OCI-LY1 (cell line): ENCODE measurements around the gene ZNF618.

ENCODE experiments used
- EZH2 ChIP-seq: fragments of 200-600 bp; sonication (generic), shearing (Covaris generic); IDR thresholded peaks from 2 replicates; pipeline ENCODE4 v1.8.0; 2017; ENCODE audit warnings: borderline replicate concordance, mixed run types, mild to moderate bottlenecking, antibody characterized with exemption, low read length, moderate library complexity, mixed read lengths
- TF ChIP-seq, protein P1 (sequence below): fragments of 200-600 bp; sonication (generic), shearing (Covaris generic); IDR thresholded peaks from 2 replicates; pipeline ENCODE4 v1.5.1; 2017; ENCODE audit warnings: mild to moderate bottlenecking, antibody characterized with exemption, low read length, moderate library complexity, mixed read lengths

DNA sequence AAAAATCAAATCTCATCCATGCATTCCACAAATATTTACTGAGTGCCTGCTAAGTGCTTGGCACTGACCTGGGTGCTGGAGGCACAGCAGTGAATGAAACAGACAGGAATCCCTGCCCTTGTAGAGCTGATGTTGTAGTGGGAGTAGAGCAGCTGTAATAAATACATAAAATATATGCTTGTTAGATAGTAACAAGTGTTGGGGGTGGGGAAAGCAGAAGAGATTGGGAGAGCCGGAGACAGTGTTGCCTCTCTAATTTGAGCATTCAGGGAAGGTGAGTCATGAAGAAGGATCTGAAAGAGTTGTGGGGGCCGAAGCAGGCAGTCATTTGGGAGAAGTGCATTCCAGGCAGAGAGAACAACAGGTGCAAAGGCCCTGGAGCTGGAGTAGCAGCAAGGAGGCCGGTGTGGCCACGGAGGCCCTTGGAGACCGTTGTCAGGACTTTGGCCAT lies 97.9 kb downstream of the ZNF618 start:
- TF ChIP-seq EZH2 = no peak
- TF ChIP-seq, protein P1, sequence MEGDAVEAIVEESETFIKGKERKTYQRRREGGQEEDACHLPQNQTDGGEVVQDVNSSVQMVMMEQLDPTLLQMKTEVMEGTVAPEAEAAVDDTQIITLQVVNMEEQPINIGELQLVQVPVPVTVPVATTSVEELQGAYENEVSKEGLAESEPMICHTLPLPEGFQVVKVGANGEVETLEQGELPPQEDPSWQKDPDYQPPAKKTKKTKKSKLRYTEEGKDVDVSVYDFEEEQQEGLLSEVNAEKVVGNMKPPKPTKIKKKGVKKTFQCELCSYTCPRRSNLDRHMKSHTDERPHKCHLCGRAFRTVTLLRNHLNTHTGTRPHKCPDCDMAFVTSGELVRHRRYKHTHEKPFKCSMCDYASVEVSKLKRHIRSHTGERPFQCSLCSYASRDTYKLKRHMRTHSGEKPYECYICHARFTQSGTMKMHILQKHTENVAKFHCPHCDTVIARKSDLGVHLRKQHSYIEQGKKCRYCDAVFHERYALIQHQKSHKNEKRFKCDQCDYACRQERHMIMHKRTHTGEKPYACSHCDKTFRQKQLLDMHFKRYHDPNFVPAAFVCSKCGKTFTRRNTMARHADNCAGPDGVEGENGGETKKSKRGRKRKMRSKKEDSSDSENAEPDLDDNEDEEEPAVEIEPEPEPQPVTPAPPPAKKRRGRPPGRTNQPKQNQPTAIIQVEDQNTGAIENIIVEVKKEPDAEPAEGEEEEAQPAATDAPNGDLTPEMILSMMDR = no peak
